IPS-NIHi7 (cell line): ENCODE results near the gene STX3.

Experiments
- DNase-seq: peaks from one replicate; pipeline ENCODE4 v3.0.0; 2012; ENCODE audit warnings: mixed read lengths; ENCODE audit errors: extremely low spot score

Gene STX3

DNA sequence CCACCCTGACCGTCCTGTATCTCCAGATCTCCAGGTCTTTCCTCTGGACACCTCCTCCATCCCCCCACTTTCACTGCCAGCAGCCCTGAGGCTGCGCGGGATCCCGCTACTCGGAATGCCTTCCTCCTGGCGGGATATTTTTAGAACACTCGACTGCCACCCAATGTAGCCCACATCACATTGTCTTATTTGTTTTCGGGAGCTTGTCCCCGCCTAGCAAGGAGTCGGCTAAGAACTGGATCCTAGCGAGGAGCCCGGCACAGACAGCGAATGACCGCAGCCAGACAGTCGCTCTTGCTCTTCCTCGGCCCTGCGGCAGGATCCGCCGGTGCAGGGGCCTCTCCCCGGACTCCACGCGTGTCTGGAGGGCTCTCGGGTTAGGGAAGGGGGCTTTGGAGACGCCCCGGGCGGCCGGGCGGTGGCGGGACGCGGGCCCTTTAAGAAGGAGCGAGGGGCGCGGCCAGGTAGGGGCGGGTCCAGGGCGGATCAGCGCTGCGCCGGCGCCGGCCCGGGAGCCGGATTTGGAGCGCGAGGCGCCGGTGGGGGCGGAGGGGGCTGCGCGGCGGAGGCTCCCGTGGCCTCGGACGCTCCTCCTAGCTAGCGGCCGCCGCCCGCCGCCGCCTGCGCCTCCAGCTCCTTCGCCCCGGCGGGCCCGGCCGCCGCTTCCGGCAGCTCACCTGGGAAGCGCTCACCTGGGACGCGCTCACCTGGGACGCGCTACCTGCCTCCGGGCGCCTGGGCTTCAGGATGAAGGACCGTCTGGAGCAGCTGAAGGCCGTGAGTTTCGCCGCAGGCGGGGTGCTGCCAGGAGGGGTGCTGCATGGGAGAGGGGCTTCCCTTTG, at the start of gene STX3:
STX3 (plus strand) TSS at position 518 of the 842 bp plus-strand sequence; CDS start at position 748, 230 bp downstream.
- DNase-seq: peak; percentile 87

DNA sequence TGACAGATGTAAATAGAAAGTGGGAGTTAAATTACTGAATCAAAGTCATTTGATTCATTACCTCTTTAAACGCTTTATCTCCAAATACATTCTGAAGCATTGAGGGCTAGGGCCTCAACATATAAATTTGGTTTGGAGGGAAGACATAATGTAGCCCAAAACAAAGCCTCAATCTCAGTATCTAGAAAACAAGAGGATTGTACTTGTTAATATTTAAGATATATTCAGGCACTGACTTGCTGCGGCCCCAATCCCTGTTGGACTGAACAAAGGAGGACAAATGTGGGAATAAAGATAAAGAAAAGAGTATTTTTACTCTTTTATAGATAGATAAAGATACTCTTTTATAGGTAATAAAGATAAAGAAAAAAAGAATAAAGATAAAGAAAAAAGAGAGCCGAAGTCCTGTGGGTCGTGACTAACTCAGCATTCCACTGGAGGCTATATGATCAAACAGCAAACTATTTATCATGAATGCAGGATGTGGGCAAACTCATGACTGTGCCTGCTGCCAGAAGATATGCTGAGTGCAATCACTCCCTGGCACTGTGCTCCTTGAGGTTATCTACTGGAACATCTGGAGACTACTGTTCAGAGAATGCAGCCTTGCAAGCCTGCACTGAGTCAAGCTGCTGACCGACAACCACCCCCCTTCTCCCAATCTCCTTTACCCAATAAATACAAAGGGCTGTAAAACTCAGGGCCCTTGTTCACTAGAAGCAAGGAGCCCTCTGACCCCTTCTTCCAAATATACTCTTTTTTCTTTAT, 48.5 kb upstream of the STX3 start:
- no peak for DNase-seq

DNA sequence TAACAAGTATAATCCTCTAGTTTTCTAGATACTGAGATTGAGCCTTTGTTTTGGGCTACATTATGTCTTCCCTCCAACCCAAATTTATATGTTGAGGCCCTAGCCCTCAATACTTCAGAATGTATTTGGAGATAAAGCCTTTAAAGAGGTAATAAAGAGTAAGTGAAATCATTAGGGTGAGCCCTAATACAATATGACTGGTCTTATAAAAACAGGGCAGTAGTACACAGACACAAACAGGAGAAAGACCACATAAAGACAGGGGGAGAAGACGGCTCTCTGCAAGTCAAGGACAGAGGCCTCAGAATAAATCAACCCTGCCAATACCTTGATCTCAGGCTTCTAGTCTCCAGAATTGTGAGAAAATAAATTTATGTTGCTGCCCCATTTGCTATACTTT, 47.8 kb upstream of the STX3 start:
- DNase-seq: no peak

DNA sequence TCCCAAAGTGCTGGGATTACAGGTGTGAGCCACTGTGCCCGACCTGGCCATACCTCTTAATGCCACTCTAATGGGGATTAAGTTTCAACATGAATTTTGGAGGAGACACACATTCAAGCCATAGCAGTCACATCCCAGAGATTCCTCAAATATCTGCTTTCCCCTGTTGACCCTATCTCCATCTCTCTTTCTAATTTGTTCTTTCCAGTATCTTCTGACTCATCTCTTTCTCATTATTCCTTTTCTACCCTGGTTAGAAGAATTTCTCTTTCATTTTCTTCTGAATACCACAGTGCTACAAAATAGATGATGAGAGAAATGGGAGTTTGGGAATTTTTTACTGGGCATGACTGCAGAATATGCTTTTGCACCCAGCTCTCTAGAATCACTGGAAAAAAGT, 46.6 kb upstream of the STX3 start:
- no peak for DNase-seq

DNA sequence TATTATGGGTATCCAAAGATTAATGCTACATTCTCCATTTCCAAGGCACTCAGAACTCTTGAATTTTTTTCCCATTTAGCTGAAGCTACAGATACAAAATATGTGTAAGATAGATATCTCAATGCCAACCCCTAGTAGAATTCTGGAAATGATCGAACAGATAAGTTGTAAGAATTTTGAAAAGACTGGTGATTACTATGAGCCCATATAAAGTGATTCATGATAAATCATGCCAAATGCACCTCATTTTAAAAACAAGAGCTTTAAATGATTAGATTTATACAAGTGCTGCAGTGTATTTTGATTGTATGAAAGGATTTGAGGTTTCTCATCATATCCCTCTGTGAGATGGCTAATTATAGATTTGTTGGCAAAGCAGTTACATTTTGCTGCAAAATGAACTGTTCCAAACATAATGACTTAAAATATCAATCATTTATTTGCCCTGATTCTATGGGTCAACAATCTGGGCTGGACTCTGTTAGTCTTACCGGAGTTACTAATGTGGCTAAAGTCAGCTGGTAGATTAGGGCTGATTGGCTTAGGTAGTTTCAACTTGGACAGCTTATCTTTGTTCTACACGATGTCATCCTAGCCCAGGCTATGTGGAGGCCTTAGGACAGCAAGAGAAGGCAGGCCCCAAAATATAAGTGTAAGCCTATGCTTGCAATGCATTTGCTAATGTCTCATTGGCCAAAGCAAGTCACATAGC, 44.9 kb upstream of the STX3 start:
- DNase-seq: no peak

DNA sequence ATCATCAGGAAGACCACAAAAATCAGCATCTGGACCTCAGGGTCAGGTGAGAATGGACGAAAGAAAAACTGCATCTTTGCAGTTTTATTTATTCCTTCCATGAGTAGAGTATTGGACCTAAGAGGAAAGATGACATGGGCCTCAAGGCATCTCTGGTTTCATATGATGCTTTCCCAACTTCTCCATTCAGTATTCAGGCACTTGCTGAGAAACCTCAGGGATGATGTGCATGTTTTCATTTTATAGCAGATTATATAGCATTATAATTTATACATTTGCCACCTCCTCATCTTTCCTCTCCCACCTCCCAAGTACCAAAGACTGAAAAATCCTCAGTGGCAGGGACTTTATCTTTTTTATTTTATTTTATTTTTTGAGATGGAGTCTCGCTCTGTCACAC, 41.4 kb upstream of the STX3 start, which contains the start of gene OR10V1:
OR10V1 (minus strand) TSS at position 101 of the 400 bp plus-strand sequence; CDS start at position 101, 0 bp downstream.
- no peak for DNase-seq

DNA sequence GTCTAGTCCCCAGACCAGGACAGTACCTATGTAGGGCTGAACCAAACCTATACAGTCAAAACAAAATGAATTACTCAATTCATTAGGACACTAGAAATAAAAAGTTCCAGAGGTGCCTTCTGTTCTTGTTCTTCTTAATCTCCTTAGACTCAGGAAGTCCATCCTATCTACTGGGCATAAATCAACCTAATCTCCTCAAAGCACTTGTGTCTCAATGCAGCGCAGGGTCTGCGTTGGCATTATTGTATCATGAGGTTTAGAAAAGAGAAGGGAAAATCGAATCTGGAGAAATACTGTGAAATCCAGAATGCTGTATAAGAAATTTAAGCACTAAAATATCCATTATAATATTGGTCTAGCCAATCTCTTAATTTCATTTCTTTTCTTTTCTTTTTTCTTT, 39.1 kb upstream of the STX3 start:
- no peak for DNase-seq

DNA sequence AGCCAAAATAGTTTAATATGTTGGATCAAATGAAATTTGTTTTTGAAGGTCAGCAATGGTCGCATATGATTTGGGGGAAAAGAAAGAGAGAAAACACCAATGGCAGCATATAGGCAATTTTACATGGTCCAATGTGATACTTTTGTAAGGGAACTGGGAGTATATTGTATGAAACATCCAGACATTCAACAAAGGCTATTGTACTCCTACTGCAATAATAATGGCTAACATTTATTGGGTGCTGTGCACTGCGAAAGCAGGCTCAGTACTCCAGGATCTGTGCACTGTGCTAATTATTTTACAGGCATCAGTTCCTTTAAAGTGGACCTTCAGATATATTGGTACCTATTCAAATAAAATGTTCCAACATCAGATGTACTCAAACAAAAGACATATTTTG, 35.6 kb upstream of the STX3 start:
- no peak for DNase-seq

DNA sequence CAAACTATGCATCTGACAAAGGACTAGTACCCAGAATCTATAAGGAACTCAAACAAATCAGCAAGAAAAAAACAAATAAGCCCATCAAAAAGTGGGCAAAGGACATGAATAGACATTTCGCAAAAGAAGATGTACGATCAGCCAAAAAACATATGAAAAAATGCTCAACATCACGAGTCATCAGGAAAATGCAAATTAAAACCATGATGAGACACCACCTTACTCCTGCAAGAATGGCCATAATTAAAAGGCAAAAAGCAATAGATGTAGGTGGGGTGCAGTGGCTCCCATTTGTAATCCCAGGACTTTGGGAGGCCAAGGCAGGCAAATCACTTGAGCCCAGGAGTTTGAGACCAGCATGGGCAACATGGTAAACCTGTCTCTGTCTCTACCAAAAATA, 31.1 kb upstream of the STX3 start:
- DNase-seq: no peak

DNA sequence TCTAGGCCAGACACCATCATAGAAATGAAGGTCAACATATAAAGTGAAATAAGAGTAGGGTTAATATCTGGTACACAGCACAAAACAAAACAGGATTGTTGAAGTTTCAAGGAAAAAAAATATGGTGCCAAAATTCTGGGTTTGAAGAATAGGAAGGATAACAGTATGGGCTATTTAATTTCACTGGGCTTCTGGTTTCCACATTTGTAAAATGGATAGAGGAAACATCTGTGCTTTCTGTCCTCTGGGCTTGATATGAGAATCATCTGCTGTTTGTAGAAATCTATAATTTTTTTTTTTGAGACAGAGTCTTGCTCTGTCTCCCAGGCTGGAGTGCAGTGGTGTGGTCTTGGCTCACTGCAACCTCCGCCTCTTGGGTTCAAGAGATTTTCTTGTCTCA, 27.8 kb upstream of the STX3 start:
- DNase-seq: no peak

DNA sequence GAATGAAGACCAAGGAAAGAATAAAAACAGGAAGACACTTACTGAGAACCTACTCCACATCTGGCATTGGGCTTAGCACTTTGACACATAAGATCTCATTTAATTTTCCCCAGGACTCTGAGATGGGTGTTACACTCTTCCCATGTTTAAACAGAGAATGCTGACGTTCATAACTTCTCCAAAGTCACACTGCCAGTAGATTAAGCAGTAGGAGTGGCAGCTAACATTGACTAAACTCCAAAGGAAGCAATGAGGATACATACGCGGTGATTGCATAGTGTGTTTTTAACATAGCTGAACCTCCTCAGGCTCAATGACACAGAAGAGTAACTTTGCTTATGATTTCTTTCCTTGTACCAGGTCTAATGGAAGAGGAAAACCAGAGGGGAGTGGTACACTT, 27.0 kb upstream of the STX3 start:
- DNase-seq: no peak

DNA sequence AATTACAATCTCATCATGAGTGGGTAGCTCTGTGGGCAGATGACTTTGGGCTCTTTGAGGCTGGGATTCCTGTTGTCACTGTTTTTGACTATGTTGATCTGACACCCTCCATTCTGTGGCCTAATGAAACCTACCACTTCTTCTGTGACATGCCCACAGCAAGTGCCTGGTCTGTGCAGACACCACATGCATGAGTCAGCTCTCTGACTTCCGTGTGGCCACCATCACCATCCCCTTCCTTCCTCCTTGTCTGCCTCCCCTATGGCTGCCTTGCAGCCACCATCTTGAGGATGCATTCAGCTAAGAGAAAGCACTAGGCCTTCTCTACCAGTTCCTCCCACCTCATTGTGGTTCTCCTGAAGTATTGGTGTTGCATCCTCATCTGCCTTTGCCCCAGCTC, 26.3 kb upstream of the STX3 start:
- no peak for DNase-seq

DNA sequence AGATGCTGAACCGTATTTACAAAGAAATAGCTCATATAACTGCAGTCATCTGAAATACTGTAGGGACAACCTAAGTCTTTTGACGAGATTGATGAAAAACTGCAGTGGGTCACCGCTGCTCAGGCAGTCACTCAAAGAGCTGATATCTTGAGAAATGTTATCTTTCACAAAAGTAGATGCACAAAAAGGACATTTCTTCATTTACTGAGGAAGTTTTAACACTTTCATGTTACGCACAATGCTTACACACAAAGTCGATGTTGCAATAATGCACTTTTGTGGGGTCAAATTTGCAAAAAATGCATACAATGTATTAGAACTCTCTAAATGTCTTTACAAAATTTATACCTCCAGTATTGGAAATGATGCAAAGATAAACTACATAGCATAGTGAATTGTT, 25.3 kb upstream of the STX3 start:
- DNase-seq: no peak

DNA sequence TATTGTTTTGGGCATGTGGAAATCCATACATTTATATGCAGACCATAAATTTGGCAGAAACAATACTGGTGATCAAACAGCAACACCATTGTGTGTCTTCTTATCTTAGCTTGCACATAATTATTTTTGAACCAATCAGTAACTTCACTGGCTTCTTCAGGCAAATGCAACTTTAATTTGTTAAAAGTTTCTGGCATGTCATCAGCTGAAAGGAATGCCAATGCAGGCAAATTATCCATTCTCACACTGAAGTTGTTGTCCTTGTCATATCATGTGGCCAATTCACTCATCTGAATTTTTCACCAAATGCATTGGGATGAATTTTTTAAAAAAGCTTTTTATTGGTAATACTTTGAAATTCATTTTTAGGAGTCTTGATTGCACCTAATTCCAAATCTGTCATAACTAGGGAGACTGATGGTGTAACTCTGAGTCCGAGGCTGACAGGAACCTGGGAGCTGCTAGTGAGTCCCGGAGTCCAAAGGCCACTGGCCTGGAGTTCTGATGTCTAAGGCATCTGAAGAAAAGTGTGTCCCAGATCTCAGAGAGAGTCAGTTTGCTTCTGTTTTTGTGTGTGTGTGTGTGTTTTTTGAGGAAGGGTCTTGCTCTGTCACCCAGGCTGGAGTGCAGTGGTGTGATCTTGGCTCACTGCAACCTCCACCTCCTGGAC, 24.1 kb upstream of the STX3 start:
- DNase-seq: no peak

DNA sequence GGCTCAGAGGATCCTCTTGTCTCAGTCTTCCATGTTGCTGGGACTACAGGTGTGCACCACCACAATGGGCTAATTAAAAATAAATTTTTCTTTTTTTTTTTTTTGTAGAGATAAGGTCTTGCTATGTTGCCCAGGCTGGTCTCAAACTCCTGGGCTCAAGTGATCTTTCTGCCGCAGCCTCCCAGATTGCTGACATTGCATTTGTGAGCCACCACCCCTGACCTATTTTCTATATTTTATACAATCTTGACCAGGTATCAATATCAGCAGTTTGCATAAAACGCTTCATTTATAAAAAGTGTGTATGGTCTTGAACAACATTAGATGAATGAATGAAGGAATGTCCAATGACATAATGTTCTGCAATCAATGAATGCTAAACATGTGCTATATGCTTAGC, 9.1 kb upstream of the STX3 start:
- DNase-seq: no peak

DNA sequence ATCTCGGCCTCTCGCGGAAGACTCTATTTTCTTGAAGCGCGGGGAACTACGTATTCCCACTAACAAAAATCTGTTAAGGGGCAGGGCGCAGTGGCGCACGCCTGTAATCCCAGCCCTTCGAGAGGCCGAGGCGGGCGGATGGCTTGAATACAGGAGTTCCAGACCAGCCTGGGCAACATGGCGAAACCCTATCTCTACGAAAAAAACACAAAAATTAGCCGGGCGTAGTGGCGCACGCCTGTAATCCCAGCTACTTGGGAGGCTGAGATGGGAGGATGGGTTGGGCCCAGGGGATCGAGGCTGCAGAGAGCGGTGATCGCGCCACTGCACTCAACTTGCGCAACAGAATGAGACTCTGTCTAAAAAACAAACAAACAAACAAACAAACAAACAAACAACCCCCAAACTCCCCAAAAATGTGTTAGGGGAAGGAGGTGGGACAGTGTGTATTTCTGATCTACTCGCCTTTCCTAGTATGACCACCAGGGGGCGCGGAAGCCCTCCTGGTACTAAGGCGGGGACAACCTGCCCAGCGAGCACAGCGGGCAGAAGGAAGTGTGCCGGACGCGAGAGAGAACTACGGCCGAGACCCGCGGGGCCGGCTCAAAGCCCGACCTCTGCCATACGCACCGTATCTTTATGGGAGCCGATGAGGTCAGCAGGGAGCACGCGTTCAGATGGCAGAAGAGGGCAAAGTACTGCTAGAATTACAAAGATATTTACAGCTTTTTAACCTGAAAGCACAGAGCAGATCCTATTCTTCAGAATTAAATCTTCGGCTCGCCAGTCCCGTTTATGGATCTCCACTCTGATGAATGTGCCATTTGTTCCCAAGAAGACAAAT, 1.3 kb upstream of the STX3 start:
- DNase-seq: peak; percentile 91

DNA sequence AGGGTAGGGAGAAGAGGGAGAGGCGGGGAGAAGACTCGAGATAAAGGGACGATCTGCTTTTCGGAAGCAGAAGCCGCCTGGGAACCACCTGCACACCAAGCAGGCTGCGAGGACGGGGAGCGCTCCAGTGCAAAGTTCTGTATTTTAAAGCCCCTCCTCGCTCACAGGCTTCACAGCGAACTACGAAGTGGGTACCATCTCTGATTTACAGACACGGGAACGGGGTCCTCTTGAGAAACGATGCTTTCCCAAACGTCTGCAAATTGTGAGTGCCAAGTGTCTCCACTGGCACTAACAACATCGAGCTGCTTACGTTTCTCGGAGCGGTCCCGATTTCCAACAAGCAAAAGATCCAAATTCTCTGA, 700 bp upstream of the STX3 start:
- DNase-seq: no peak

DNA sequence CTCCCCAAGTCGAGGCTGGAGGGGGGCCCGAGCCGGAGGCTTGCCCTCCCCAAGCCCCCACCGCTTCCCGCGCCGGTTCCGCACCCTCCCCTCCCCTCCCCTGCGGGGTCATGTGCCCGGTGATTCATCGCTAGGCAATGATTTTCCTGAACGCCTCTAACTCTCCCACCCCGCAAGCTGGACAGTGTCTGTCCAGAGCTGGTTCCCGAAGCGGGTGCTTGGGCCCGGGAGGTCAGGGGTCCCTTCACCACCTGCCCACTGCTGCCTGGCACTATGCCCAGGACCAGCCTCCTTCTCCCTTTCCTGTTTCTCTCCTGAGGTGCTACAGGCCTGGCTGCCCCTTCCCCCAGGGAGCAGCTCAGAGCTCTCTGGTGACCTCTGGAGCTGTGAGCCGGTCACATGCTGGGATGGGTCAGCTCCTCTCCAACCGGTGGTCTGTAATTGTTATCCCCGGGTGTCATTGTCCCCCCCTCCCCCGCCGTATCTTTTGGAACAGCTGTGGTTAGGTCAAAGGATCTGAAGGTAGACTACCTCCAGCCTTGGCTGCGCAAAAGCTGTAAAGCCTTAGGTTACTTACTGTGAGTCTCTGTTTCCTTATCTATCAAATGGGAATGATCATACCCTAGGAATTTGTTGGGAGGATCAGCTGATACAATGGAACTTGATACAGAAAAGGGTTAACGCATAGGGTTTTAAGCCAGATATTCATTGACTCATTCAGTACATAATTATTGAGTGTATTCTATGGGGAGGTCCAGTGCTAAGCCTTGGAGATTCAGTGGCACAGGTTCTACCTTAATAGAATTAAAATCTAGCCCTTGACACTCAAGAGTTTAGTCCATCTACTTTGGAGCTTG, 753 bp downstream of the STX3 start:
- DNase-seq: peak; percentile 68

DNA sequence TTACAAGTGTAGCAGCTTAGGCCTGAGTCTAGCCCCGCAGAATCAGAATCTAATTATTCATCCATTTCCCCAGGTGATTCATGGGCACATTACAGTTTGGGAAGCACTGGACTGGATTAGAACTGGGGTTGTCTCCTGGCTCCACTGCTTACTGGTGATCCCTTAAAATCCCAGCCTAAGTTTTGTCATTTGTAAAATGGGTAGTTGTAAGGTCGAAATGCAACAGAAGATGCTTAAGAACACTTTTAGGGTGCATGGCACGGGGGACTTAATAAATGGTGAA, 1.3 kb downstream of the STX3 start:
- DNase-seq: no peak

DNA sequence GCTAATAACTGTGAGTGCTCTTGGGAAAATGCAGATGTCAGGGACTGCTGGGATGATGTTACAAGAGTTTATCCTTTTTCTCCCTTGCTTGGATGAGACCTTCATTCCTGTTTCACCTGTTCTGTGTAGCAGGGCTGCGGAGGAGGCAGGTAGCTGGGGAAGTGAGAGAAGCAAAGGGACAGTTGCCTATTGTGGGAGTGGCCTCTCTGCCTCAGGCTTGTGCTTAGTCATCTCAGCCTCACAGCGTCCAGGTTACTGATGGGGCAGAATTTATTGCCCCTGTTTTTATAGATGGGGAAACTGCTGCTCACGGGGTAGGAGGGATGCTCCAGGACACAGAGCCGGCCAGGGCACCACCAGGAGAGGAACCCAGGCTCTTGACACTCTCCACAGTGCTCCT, 1.7 kb downstream of the STX3 start:
- peak; percentile 47 for DNase-seq
